ENCODE results near the gene MATK.

The MATK gene

DNA sequence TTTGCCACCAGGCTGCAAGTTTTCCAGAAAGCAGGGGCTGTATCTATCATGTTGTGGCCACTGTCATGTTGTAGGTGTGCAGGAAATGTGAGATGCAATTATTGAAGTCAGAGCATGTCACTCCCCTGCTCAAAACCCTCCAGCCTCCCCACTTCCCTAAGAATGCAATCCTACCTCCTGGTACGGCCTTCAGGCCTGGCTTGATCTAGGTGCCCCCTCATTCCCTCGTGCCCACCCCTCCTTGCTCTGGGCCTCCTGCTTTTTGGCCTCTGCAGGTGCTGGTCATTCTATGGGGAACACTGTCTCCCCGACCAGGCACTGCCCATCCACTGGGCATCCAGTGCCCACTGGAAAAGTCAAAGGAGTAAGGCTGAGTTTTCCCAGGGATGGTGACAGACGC is 28.5 kb upstream of the MATK start:
- no peak for TF ChIP-seq CTCF (IDR thresholded peaks at IDR 0.05; ENCODE audit: low read depth, low read length)
- no peak overlapping the region for H3K4me3 ChIP-seq (replicated peaks in 1 of 2; ENCODE audit: low read depth in 2 of 2, low read length in 2 of 2)
- DNase-seq (ENCODE audit: low read depth in 2 of 2), result no peak

DNA sequence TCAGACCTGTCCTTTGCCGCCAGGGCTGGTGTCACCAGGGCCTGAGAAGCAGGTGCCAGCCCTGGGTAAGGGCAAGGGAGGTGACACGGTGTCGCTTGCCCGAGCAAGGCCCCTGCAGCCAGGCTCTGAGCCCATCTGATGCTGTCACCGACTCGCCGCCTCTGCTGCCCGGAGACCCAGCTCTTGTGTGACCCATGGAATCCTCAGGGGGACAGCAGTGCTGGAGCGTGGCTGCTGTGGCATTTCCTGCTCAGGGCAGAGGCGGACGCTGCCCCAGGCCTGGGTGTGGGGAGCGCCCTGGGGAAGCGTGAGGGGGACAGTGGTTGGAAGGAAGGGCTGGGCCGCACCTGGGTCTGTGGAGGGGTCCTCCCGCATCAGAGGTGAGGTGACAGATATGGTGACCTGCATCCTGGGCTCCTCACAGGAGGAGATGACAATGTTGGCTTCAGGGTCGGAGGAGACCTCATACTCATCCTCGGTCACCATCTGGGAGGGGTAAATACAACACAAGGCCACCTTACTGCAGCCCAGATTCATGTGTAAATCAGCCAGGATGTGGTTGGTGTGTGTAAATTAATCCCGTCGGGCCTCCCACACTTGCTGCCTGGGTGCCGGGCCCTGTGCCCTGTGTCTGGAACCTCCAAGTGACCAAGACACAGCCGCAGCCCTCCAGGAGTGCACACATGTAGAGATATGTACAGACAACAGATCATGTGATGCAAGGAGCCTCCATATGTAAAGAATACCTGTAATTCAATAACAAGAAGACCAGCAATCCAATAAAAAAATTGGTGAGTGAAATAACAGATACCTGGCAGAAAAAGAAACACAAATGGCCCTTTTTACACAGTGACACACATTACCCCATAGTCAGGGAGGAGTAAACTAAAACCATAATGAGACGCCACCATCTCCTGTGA is 27.6 kb upstream of the MATK start:
- no peak for DNase-seq (ENCODE audit: low read depth in 2 of 2)
- H3K4me3 ChIP-seq (replicated peaks in 1 of 2; ENCODE audit: low read depth in 2 of 2, low read length in 2 of 2), result no peak overlapping the region
- TF ChIP-seq CTCF (IDR thresholded peaks at IDR 0.05; ENCODE audit: low read depth, low read length), result no peak

GRCh38 chr19:3810708-3811355 is 24.7 kb upstream of the MATK start:
- H3K4me3 ChIP-seq (replicated peaks in 1 of 2; ENCODE audit: low read depth in 2 of 2, low read length in 2 of 2), result no peak overlapping the region
- no peak for DNase-seq (ENCODE audit: low read depth in 2 of 2)
- no peak for TF ChIP-seq CTCF (IDR thresholded peaks at IDR 0.05; ENCODE audit: low read depth, low read length)

DNA sequence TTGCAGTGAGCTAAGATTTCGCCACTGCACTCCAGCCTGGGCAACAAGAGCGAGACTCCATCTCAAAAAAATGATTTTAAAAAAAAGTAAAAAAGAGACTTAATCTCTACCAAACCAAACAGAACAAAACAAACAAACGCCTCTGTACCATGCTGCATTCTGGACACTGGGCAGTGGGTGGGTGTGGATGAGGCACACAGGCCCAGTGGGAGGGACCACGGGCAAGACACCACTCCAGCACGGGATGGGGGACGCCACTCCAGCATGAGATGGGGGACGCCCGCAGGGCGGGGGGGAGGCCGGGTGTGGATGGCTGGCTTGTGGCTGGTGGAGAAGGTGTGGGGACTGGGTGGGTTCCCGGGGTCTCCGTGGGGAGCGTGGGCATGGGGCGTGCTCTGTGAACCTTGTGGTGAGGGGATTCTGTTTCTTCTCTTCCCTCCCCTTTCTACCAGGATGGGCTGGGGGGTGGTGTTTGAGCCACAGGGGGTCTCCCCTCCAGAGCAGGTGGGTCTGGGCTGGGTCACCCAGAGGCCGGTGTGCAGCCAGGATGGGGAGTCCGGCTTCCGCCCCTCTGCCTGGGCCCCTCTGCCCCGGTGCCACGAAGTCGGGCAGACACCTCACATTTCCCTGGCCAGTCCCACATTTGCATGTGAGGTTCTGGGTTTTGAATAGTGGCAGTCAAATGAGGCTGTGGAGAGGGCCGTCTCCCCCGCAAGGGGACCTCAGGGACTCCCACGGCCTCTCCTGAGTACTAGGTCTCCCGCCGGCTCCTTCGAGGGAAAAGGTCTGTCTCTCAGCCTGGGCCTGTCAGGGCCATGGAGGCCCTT is 23.9 kb upstream of the MATK start:
- no peak for TF ChIP-seq CTCF (IDR thresholded peaks at IDR 0.05; ENCODE audit: low read depth, low read length)
- no peak for DNase-seq (ENCODE audit: low read depth in 2 of 2)
- no peak overlapping the region for H3K4me3 ChIP-seq (replicated peaks in 1 of 2; ENCODE audit: low read depth in 2 of 2, low read length in 2 of 2)

GRCh38 chr19:3808420-3809143 is 22.4 kb upstream of the MATK start:
- DNase-seq (ENCODE audit: low read depth in 2 of 2), result no peak
- no peak for TF ChIP-seq CTCF (IDR thresholded peaks at IDR 0.05; ENCODE audit: low read depth, low read length)
- no peak overlapping the region for H3K4me3 ChIP-seq (replicated peaks in 1 of 2; ENCODE audit: low read depth in 2 of 2, low read length in 2 of 2)

Data from cardiac fibroblast (primary cell).